ENCODE data around the gene MAP3K4.

The MAP3K4 gene

DNA sequence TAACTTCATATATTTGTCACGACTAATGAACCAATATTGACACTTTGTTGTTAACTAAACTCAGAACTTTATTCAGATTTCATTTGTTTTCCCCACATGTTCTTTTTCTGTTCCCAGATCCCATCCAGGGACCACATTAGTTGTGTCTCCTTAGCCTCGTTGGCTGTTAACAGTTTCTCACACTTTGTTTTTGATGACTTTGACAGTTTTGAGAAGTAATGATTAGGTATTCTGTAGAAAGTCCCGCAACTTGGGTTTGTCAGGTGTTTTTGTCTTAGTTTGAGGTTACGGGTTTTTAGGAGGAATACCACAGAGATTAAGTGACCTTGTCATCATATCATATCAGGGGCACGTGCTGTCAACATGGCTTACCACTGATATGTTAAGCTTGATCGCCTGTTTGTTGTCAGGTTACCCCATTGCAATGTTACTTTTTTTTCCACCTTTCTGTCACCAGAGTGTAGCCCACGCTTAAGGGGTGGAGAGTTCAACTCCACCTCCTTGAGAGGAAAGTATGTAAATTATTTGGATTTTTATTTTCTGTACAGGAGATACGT is 32.9 kb downstream of the MAP3K4 start:
- H3K4me1 ChIP-seq (ENCODE audit: control insufficient read depth, insufficient read depth, low read length), result no peaks in the 10 kb centered on the region

DNA sequence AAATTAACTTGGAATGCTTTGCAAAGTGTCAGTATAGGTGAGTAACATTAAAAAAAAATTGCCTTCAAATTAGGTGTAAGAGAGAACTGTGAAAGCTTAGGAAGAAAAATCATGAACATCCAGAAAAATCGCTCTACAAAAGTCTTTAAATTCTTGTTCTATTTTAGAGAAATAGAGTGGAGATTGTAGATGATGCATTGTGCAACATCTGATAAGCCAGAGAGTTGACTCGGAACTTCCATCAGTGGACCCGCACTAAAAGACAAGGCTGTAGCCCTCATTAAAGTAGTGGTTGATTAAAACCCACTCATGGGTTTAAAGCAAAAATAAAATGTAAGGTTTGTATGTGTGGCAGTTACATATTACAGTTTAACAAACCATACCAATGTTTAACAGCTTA is 35.8 kb downstream of the MAP3K4 start:
- Histone ChIP-seq H3K4me1 (ENCODE audit: control insufficient read depth, insufficient read depth, low read length) (no peaks in the 10 kb centered on the region), H3K27ac (ENCODE audit: low read length) (no peak overlapping the region), H3K9ac (ENCODE audit: low read length in 2 of 2) (no peak overlapping the region)

More for the DNA sequence above, 32.9 kb downstream of the MAP3K4 start:
- Histone ChIP-seq H3K36me3 (ENCODE audit: control insufficient read depth in 2 of 2, insufficient read depth in 2 of 2, low read length in 2 of 2) (no peaks in the 10 kb centered on the region), H3K9ac (ENCODE audit: low read length in 2 of 2) (no peak overlapping the region), H3K27ac (ENCODE audit: low read length) (no peak overlapping the region), H3K4me3 (ENCODE audit: low read length in 2 of 2) (no peak overlapping the region), H3K9me3 (ENCODE audit: control insufficient read depth in 2 of 2, low read length in 2 of 2) (no peaks in the 10 kb centered on the region), H3K27me3 (ENCODE audit: control insufficient read depth in 1 of 2, insufficient read depth in 2 of 2, low read length in 2 of 2) (no peaks in the 10 kb centered on the region)

DNA sequence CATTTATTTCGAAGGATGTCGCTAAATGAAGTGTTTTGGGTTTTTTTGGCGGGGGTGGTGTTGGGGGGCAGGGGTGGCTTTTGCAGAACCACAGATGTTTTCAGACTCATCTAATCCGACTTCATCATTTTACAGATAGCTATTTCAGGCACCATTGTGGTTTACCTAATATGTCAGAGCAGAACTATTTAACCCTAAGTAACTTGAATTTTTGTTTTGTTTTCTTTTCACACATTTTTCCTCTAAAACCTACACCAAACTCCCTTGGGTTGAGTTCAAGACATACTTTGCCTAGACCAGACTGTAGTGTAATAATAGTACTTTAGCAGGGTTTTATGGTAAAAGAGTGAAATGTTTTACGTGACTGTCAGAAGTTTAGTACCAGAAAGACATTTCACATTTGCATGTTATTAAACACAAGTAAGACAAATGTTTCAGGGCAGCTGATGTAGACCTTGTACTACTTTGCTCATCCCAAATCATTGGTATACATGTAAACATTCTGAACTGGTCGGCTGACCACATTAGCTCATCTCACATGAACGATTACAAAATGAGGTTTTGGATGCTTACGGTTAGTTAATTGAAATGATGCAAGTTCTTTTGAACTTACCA is 37.7 kb downstream of the MAP3K4 start:
- Histone ChIP-seq H3K27ac (ENCODE audit: low read length) (no peak overlapping the region), H3K4me3 (ENCODE audit: low read length in 2 of 2) (no peak overlapping the region), H3K9ac (ENCODE audit: low read length in 2 of 2) (no peak overlapping the region), H3K9me3 (ENCODE audit: control insufficient read depth in 2 of 2, low read length in 2 of 2) (no peaks in the 10 kb centered on the region), H3K36me3 (ENCODE audit: control insufficient read depth in 2 of 2, insufficient read depth in 2 of 2, low read length in 2 of 2) (no peaks in the 10 kb centered on the region), H3K27me3 (ENCODE audit: control insufficient read depth in 1 of 2, insufficient read depth in 2 of 2, low read length in 2 of 2) (no peaks in the 10 kb centered on the region), H3K4me1 (ENCODE audit: control insufficient read depth, insufficient read depth, low read length) (no peaks in the 10 kb centered on the region)

More for the DNA sequence above, 35.8 kb downstream of the MAP3K4 start:
- Histone ChIP-seq H3K27me3 (ENCODE audit: control insufficient read depth in 1 of 2, insufficient read depth in 2 of 2, low read length in 2 of 2) (no peaks in the 10 kb centered on the region), H3K36me3 (ENCODE audit: control insufficient read depth in 2 of 2, insufficient read depth in 2 of 2, low read length in 2 of 2) (no peaks in the 10 kb centered on the region), H3K4me3 (ENCODE audit: low read length in 2 of 2) (no peak overlapping the region), H3K9me3 (ENCODE audit: control insufficient read depth in 2 of 2, low read length in 2 of 2) (no peaks in the 10 kb centered on the region)

DNA sequence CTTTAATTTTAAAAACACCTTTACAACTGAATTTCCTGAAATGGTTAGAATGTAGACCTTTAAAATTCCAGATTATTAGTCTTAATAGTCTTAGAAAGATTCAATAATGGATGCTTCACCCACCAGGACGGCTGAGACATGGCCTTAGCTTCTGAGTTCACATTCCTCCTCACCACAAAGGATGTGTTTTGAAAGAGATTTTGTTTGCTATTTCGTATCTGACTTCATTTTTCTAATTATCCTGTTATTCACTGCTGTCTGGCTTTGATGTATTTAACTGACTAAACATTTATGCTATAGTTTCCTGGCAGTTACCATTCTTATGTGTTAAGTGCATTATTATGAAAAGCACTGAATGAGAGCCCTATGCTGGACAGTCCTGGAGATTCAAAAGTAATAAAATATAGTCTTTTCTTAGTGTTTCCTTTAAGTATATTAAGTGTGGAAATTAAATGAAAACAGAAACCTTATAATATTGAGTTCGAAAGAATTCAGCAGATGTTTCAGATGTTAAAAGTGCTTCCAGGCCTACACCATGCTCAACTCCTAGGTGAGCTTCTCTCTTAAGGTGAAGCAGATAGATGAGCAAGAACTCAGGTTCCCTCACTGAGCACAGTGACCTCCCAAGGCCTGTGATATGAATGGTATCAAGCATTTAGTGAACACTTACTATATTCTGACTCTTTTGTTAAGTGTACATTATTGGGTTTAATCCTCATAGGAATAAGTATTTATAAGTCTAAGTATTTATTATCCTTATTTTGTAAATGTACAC is 40.3 kb downstream of the MAP3K4 start:
- peaks cover 6% of the 10 kb centered on the region in 2 donors for H3K36me3 ChIP-seq (ENCODE audit: control insufficient read depth in 2 of 2, insufficient read depth in 2 of 2, low read length in 2 of 2)
- H3K27me3 ChIP-seq (ENCODE audit: control insufficient read depth in 1 of 2, insufficient read depth in 2 of 2, low read length in 2 of 2), result no peaks in the 10 kb centered on the region
- H3K27ac ChIP-seq (ENCODE audit: low read length), result no peak overlapping the region
- H3K9ac ChIP-seq (ENCODE audit: low read length in 2 of 2), result no peak overlapping the region
- H3K4me1 ChIP-seq (ENCODE audit: control insufficient read depth, insufficient read depth, low read length), result no peaks in the 10 kb centered on the region
- H3K9me3 ChIP-seq (ENCODE audit: control insufficient read depth in 2 of 2, low read length in 2 of 2), result no peaks in the 10 kb centered on the region
- no peak overlapping the region for H3K4me3 ChIP-seq (ENCODE audit: low read length in 2 of 2)

DNA sequence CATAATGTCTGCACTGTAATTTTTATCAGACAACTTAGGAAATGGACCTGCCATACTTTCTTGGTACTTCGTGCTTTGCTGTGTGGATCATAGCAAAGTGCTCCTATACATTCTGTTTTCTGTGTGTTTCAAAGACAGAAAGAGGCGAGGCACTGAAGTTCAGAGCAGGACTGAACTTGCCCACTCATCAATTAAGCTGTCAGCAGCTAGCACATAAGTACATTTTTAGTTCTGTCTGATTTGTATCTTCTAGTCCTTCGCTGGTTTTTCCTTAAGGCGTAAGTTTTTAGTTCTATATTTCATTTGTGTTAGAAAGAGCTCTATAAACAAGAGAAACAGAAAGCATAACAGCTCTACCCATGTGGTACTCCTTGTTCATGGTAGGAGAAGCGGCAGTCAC is 42.1 kb downstream of the MAP3K4 start:
- Histone ChIP-seq H3K4me1 (ENCODE audit: control insufficient read depth, insufficient read depth, low read length) (peaks cover 2% of the 10 kb centered on the region), H3K9ac (ENCODE audit: low read length in 2 of 2) (no peak overlapping the region), H3K9me3 (ENCODE audit: control insufficient read depth in 2 of 2, low read length in 2 of 2) (no peaks in the 10 kb centered on the region), H3K27ac (ENCODE audit: low read length) (no peak overlapping the region), H3K36me3 (ENCODE audit: control insufficient read depth in 2 of 2, insufficient read depth in 2 of 2, low read length in 2 of 2) (peaks cover 6% of the 10 kb centered on the region in 2 donors), H3K27me3 (ENCODE audit: control insufficient read depth in 1 of 2, insufficient read depth in 2 of 2, low read length in 2 of 2) (no peaks in the 10 kb centered on the region), H3K4me3 (ENCODE audit: low read length in 2 of 2) (no peak overlapping the region)

DNA sequence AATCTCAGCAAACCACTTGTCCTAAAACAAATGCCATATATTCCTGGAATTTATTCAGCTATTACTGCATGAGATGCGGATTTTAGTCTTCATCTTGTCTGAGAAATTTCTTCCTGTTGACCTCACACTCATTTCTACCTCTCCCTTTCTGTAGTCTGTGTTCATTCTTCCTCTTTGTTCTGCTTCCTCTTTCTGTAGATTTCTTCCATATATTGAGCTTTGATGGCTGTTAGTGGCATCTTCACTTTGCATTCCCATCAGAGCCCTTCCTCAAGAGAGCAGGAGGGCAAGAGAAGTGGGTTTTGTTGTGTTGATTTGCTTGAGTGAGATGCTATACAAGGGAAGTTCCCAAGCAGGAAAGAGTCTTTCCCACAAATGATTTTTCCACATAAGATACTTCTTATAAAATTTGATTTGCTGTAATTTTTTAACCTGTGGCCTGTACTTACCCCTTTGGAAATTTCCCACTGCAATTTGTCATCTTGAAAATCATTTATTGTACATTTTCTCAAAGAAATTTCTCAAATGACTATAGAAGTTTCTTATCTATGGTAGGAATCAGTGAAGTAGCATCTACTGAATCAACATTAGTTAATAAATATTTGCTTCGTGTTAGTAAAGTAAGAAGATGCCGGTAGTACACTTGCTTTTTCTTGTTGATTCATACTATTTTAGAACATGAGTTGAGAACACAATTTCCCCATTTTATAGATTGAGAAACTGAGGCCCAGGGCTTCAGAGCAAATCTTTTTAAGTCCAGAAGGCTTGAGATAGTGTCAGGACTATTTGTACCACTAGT is 43.8 kb downstream of the MAP3K4 start:
- Histone ChIP-seq H3K27ac (ENCODE audit: low read length) (no peak overlapping the region), H3K36me3 (ENCODE audit: control insufficient read depth in 2 of 2, insufficient read depth in 2 of 2, low read length in 2 of 2) (peaks cover 6% of the 10 kb centered on the region in 2 donors), H3K27me3 (ENCODE audit: control insufficient read depth in 1 of 2, insufficient read depth in 2 of 2, low read length in 2 of 2) (no peaks in the 10 kb centered on the region), H3K4me3 (ENCODE audit: low read length in 2 of 2) (no peak overlapping the region), H3K9ac (ENCODE audit: low read length in 2 of 2) (no peak overlapping the region), H3K4me1 (ENCODE audit: control insufficient read depth, insufficient read depth, low read length) (peaks cover 6% of the 10 kb centered on the region), H3K9me3 (ENCODE audit: control insufficient read depth in 2 of 2, low read length in 2 of 2) (no peaks in the 10 kb centered on the region)

DNA sequence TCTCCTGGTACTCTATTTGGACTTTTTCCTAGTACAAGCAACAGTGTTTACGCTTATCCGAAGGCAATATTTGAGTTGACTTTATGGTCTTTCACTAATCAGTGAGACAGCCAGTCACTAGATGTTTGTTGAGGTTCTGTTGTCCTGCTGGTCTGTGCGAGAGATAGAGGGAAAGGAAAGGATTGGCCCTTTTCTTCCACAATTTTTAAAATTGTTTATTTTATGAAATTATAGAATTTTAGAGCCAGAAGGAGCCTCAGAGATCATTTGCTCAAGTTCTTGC is 44.4 kb downstream of the MAP3K4 start:
- no peak overlapping the region for H3K9ac ChIP-seq (ENCODE audit: low read length in 2 of 2)
- no peaks in the 10 kb centered on the region for H3K9me3 ChIP-seq (ENCODE audit: control insufficient read depth in 2 of 2, low read length in 2 of 2)
- H3K27me3 ChIP-seq (ENCODE audit: control insufficient read depth in 1 of 2, insufficient read depth in 2 of 2, low read length in 2 of 2), result no peaks in the 10 kb centered on the region
- no peak overlapping the region for H3K4me3 ChIP-seq (ENCODE audit: low read length in 2 of 2)
- H3K27ac ChIP-seq (ENCODE audit: low read length), result no peak overlapping the region
- H3K36me3 ChIP-seq (ENCODE audit: control insufficient read depth in 2 of 2, insufficient read depth in 2 of 2, low read length in 2 of 2), result peaks cover 6% of the 10 kb centered on the region in 2 donors
- peaks cover 6% of the 10 kb centered on the region for H3K4me1 ChIP-seq (ENCODE audit: control insufficient read depth, insufficient read depth, low read length)

DNA sequence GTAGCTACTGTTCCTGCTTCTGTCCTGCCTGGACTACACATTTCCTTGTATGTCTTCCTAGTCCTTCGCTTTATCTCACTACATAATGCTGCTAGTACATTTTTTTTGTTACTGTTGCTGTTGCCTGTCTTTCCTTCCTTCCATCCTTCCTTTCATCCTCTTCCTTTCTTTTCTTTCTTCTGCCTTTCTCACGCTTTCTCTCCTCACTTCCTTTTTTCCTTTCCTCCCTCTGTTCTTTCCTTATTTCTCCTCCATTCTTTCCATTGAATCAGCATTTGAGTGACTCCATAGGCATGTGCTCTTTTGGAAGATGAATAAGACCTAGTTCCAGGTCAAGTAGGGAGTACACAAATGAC is 46.3 kb downstream of the MAP3K4 start:
- H3K9me3 ChIP-seq (ENCODE audit: control insufficient read depth in 2 of 2, low read length in 2 of 2), result no peaks in the 10 kb centered on the region
- H3K4me3 ChIP-seq (ENCODE audit: low read length in 2 of 2), result no peak overlapping the region
- peaks cover 6% of the 10 kb centered on the region for H3K4me1 ChIP-seq (ENCODE audit: control insufficient read depth, insufficient read depth, low read length)
- peak overlapping the region; percentile 3 for H3K27ac ChIP-seq (ENCODE audit: low read length)
- H3K36me3 ChIP-seq (ENCODE audit: control insufficient read depth in 2 of 2, insufficient read depth in 2 of 2, low read length in 2 of 2), result peaks cover 6 to 10% of the 10 kb centered on the region in 2 donors
- no peak overlapping the region for H3K9ac ChIP-seq (ENCODE audit: low read length in 2 of 2)
- H3K27me3 ChIP-seq (ENCODE audit: control insufficient read depth in 1 of 2, insufficient read depth in 2 of 2, low read length in 2 of 2), result no peaks in the 10 kb centered on the region

DNA sequence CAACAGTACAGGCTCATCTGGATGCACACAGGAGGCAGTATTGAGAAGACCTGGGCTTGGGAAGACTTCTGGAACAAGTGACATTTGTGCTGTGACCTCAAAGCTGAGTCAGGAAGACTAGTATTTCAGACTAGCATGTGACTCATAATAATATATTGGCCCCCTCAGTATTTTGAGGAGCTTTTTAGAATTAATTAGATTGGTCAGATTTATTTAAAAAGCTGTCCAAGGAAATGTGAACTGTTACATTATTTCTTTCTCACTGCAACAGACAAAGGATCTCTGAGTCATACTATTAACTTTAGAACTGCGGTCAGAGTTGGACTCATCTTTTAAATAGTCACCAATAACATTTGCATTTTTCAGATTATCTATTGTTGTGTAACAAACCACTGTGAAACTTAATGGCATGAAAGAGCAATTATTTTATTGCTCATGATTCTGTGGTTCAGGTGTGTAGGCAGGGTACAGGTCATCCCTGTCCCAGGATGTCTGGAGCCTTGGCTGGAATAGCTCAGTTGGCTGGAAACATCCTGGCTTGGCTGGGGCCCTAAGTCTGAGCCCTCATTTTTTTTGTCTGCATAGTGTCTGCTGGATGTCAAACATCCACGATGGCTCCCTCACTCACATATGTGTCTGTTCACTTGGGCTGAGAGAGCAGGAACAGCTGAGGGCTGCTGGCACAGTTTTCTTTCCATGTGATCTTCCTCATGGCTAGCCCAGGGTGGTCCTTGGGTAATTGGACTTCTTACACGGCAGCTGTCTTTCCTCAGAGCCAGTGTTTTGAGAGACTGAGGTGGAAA is 46.9 kb downstream of the MAP3K4 start:
- Histone ChIP-seq H3K9ac (ENCODE audit: low read length in 2 of 2) (no peak overlapping the region), H3K27ac (ENCODE audit: low read length) (peak overlapping the region; percentile 24), H3K4me1 (ENCODE audit: control insufficient read depth, insufficient read depth, low read length) (peaks cover 6% of the 10 kb centered on the region), H3K9me3 (ENCODE audit: control insufficient read depth in 2 of 2, low read length in 2 of 2) (no peaks in the 10 kb centered on the region), H3K27me3 (ENCODE audit: control insufficient read depth in 1 of 2, insufficient read depth in 2 of 2, low read length in 2 of 2) (no peaks in the 10 kb centered on the region), H3K4me3 (ENCODE audit: low read length in 2 of 2) (no peak overlapping the region), H3K36me3 (ENCODE audit: control insufficient read depth in 2 of 2, insufficient read depth in 2 of 2, low read length in 2 of 2) (peaks cover 9 to 10% of the 10 kb centered on the region in 2 donors)

DNA sequence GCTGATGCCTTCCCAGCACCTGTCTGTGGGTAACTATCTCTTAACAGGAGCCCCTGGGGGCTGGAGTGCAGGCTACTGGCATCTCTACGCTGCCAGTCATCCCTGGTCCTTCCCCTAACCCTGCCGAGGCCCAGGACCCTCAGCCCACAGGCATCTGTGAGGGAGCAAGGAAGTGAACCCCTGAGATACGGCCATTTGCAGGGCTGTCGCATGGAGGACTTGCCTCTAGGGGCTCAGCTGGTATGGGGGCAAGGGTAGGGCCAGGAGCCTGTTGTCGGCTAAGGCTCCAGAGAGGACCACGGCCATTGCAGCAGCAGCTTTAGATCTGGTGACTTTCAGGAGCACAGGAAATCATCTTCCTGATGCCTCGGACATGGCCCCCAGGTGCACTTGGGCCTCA is 49.7 kb downstream of the MAP3K4 start:
- Histone ChIP-seq H3K4me1 (ENCODE audit: control insufficient read depth, insufficient read depth, low read length) (peaks cover 6% of the 10 kb centered on the region), H3K4me3 (ENCODE audit: low read length in 2 of 2) (no peak overlapping the region), H3K9me3 (ENCODE audit: control insufficient read depth in 2 of 2, low read length in 2 of 2) (no peaks in the 10 kb centered on the region), H3K36me3 (ENCODE audit: control insufficient read depth in 2 of 2, insufficient read depth in 2 of 2, low read length in 2 of 2) (peaks cover 3 to 6% of the 10 kb centered on the region in 2 donors), H3K27me3 (ENCODE audit: control insufficient read depth in 1 of 2, insufficient read depth in 2 of 2, low read length in 2 of 2) (no peaks in the 10 kb centered on the region), H3K9ac (ENCODE audit: low read length in 2 of 2) (no peak overlapping the region), H3K27ac (ENCODE audit: low read length) (no peak overlapping the region)

Data from stomach smooth muscle (tissue), 2 donors.